K562 (cell line): Measurements from ENCODE around the gene CCNY. TPM values are rescaled to one million over a fixed set of nuclear protein-coding genes. Genes with fewer than 3 reads are reported as not detected.

Experiments
- ATAC-seq: fragments of 200-7000 bp; cut with Tn5 transposase; 3 replicates; pipeline ENCODE4 v1.9.1; 2020; ENCODE audit warnings: moderate library complexity
- BruUV-seq: library from RNA; stranded (reverse); fragments of 400-500 nt; replicated peaks from 2 replicates; lab custom pipeline; 2021; lab: Mats Ljungman, UMichigan
- CTCF ChIA-PET: fragments of 300-600 bp; formaldehyde crosslinking; extraction: SDS; loops from one replicate; lab custom pipeline; 2021; ENCODE audit warnings: low intra/inter-chr PET ratio; lab: Yijun Ruan, JAX
- POLR2A ChIA-PET: fragments of 300-600, 350-650 bp; sonication (Branson Sonifier 250); formaldehyde crosslinking; extraction: SDS; loops from one replicate; lab custom pipeline; 2021; ENCODE audit warnings: antibody characterized with exemption, inconsistent platforms; lab: Yijun Ruan, JAX
- DNase-seq, 4 experiments: peaks; one replicate each; pipeline versions ENCODE4 v3.0.0 to v3.0.0-alpha.2; 2011 to 2018; ENCODE audit warnings: low spot score in 3 of 4, mixed read lengths in 3 of 4; ENCODE audit errors: extremely low read depth in 1 of 4
- FAIRE-seq: peaks from 2 replicates; lab custom pipeline; 2011; peaks lifted over from hg19 to GRCh38; lab: Jason Lieb, UNC
- H2AFZ ChIP-seq: 2 replicates; pipeline ENCODE4 v1.6.0; 2011; ENCODE audit warnings: low read depth, low read length, control low read depth, inconsistent platforms
- H3K27ac ChIP-seq: fragments of 200-600 bp; 3 replicates; pipeline ENCODE4 v1.8.0; 2011; ENCODE audit warnings: low read depth, mild to moderate bottlenecking, control low read depth, inconsistent platforms, low read length, moderate library complexity, mixed read lengths; ENCODE audit errors: extremely low read depth
- H3K27me3 ChIP-seq, 2 experiments: fragments of 300-600 bp in 1 of 2; 2 replicates in 1 of 2; 3 replicates in 1 of 2; pipeline versions ENCODE4 v1.6.0 to v1.8.0; 2011; ENCODE audit warnings: inconsistent platforms in 2 of 2, low read length in 2 of 2, mild to moderate bottlenecking in 1 of 2, mixed read lengths in 1 of 2, moderate library complexity in 1 of 2; ENCODE audit not compliant: control insufficient read depth in 2 of 2, insufficient read depth in 2 of 2
- H3K36me3 ChIP-seq: fragments of 300-600 bp; 3 replicates; pipeline ENCODE4 v1.8.0; 2011; ENCODE audit warnings: mild to moderate bottlenecking, low read length, inconsistent platforms; ENCODE audit not compliant: control insufficient read depth, insufficient read depth
- H3K4me1 ChIP-seq, 2 experiments: fragments of 200-600 bp in 1 of 2; replicated peaks in 1 of 2; 2 replicates in 1 of 2; 3 replicates in 1 of 2; pipeline versions ENCODE4 v1.5.1 to v1.8.0; 2011; ENCODE audit warnings: inconsistent platforms in 2 of 2, low read length in 2 of 2, mild to moderate bottlenecking in 1 of 2, mixed read lengths in 1 of 2, moderate library complexity in 1 of 2; ENCODE audit not compliant: control insufficient read depth in 2 of 2, insufficient read depth in 2 of 2
- H3K4me2 ChIP-seq: 2 replicates; pipeline ENCODE4 v1.6.1; 2011; ENCODE audit warnings: low read length, control low read depth, inconsistent platforms, mixed read lengths; ENCODE audit not compliant: insufficient read depth
- H3K4me3 ChIP-seq: fragments of 200-600 bp; sonication (generic), shearing (Covaris generic); 2 replicates; pipeline ENCODE4 v1.5.1; 2016; ENCODE audit warnings: control low read depth, inconsistent platforms
- H3K79me2 ChIP-seq: fragments of 200-600 bp; 3 replicates; pipeline ENCODE4 v1.8.0; 2011; ENCODE audit warnings: low read length, inconsistent platforms; ENCODE audit not compliant: control insufficient read depth, insufficient read depth
- H3K9ac ChIP-seq, 2 experiments: 2 replicates each; pipeline versions ENCODE4 v1.6.0 to v1.6.1; 2011; ENCODE audit warnings: low read depth in 2 of 2, low read length in 2 of 2, control low read depth in 1 of 2, inconsistent platforms in 1 of 2, mild to moderate bottlenecking in 1 of 2, mixed read lengths in 1 of 2; ENCODE audit not compliant: insufficient read depth in 1 of 2
- H3K9me1 ChIP-seq: one replicate; pipeline ENCODE4 v1.6.0; 2011; ENCODE audit warnings: inconsistent platforms, mild to moderate bottlenecking, low read length, moderate library complexity; ENCODE audit not compliant: control insufficient read depth, insufficient read depth
- H3K9me3 ChIP-seq: replicated peaks from 2 replicates; pipeline ENCODE4 v1.5.1; 2011; ENCODE audit warnings: low read depth, low read length, inconsistent platforms; ENCODE audit not compliant: control insufficient read depth, insufficient read depth
- H4K20me1 ChIP-seq: replicated peaks from 2 replicates; pipeline ENCODE4 v1.6.1; 2011; ENCODE audit warnings: low read length, inconsistent platforms, mixed read lengths; ENCODE audit not compliant: control insufficient read depth, insufficient read depth
- CHCHD3 ChIP-seq: fragments of 250-450 bp; sonication (Bioruptor Pico); IDR thresholded peaks from 2 replicates; pipeline ENCODE4 v2.1.2; 2022; ENCODE audit warnings: mild to moderate bottlenecking
- CHD1 ChIP-seq: fragments of 200-600 bp; sonication (generic); IDR thresholded peaks from one replicate; pipeline ENCODE4 v1.6.1; 2012; ENCODE audit warnings: mild to moderate bottlenecking, moderate library complexity, low read length, inconsistent platforms
- COPS2 ChIP-seq: fragments of 450-650 bp; conservative IDR thresholded peaks from 2 replicates; pipeline ENCODE4 v1.6.1; 2016; ENCODE audit warnings: mild to moderate bottlenecking, moderate library complexity
- CXXC5 ChIP-seq: fragments of 250-450 bp; sonication (Bioruptor Pico); IDR thresholded peaks from 2 replicates; pipeline ENCODE4 v1.8.0; 2022; ENCODE audit warnings: inconsistent platforms, mild to moderate bottlenecking, moderate library complexity
- GATAD2A ChIP-seq: fragments of 450-650 bp; IDR thresholded peaks from 2 replicates; pipeline ENCODE4 v1.6.1; 2017
- HCFC1 ChIP-seq: IDR thresholded peaks from 2 replicates; pipeline ENCODE4 v1.6.1; 2012; ENCODE audit warnings: low read depth, low read length, improper control_type of control experiment
- IRF2 ChIP-seq: sonication (generic); formaldehyde crosslinking; IDR thresholded peaks from 2 replicates; pipeline ENCODE4 v1.8.1; 2022; ENCODE audit warnings: mild to moderate bottlenecking, missing genetic modification reagents
- NFIX ChIP-seq: fragments of 250-450 bp; sonication (Bioruptor Pico); IDR thresholded peaks from 2 replicates; pipeline ENCODE4 v1.4.0; 2020; ENCODE audit warnings: low read depth, mild to moderate bottlenecking, moderate library complexity
- PTTG1 ChIP-seq: fragments of 450-650 bp; IDR thresholded peaks from 2 replicates; pipeline ENCODE4 v1.6.1; 2016; ENCODE audit warnings: low read depth, mild to moderate bottlenecking, missing genetic modification characterization, missing compliant biosample characterization
- RBM39 ChIP-seq: fragments of 200-400 bp; formaldehyde crosslinking; optimal IDR thresholded peaks from 2 replicates; pipeline ENCODE3; 2018; ENCODE audit warnings: low read depth, low read length
- RUNX1 ChIP-seq: sonication (generic); IDR thresholded peaks from 2 replicates; pipeline ENCODE4 v1.6.1; 2016; ENCODE audit warnings: antibody characterized with exemption, low read depth
- SOX6 ChIP-seq: fragments of 450-650 bp; IDR thresholded peaks from 2 replicates; pipeline ENCODE4 v1.6.1; 2014; ENCODE audit warnings: mild to moderate bottlenecking
- TEAD4 ChIP-seq, 2 experiments: sonication (generic) in 1 of 2; formaldehyde crosslinking in 1 of 2; IDR thresholded peaks; 2 replicates each; pipeline versions ENCODE4 v1.6.1 to v1.8.0; 2012 to 2022; ENCODE audit warnings: borderline replicate concordance in 1 of 2, inconsistent platforms in 1 of 2, low read length in 1 of 2, mild to moderate bottlenecking in 1 of 2, missing genetic modification reagents in 1 of 2
- ZSCAN29 ChIP-seq: fragments of 450-650 bp; IDR thresholded peaks from 2 replicates; pipeline ENCODE4 v1.6.1; 2017
- WGBS: fragments of 100-300 bp; shearing (Covaris generic); methylation state at CpG from one replicate; pipeline ENCODE4 v1.1.6; 2016; ENCODE audit warnings: low coverage, mixed read lengths; ENCODE audit not compliant: insufficient coverage; ENCODE audit errors: missing lambda C conversion rate; 5-methylcytosine and 5-hydroxymethylcytosine counted together
- in situ Hi-C: fragments of 300-500 bp; cut with MboI; formaldehyde crosslinking; loops from 4 replicates; pipeline ENCODE4 v1.15.0; 2018; ENCODE audit warnings: inconsistent platforms, mixed read lengths
- intact Hi-C: fragments of 100-400 bp; cut with micrococcal nuclease; formaldehyde crosslinking; loops from 2 replicates; pipeline ENCODE4 v1.14.2; 2022
- polyA plus RNA-seq, 8 experiments: library from polyadenylated mRNA; depleted of rRNA in 4 of 8; stranded (reverse) in 5 of 8; unstranded in 3 of 8; fragments of >200 nt; fragmentation: Nextera tagmentation in 2 of 8; fragmentation: Illumina TruSeq in 1 of 8; extraction: Ambion mirVana in 2 of 8; extraction: Trizol in 1 of 8; gene quantifications; 2 replicates each; pipeline versions ENCODE4 v1.2.1 to v1.2.3, GENCODE V29; 2011 to 2014; ENCODE audit warnings: inconsistent platforms in 1 of 8, missing spikeins in 1 of 8
- total RNA-seq, 7 experiments: library from RNA; depleted of rRNA in 6 of 7; stranded (reverse); fragments of >200 nt in 6 of 7; fragmentation: Illumina TruSeq in 2 of 7; extraction: Trizol in 2 of 7; gene quantifications; 2 replicates each; pipeline versions ENCODE4 v1.2.1 to v1.2.3, GENCODE V29; 2011 to 2021; ENCODE audit warnings: low replicate concordance in 1 of 7
- TF ChIP-seq, protein P1 (sequence below): fragments of 450-650 bp; formaldehyde crosslinking; IDR thresholded peaks from 2 replicates; pipeline ENCODE4 v1.4.0; 2020; ENCODE audit warnings: mild to moderate bottlenecking, moderate library complexity
- TF ChIP-seq, protein P2 (sequence below): fragments of 250-450 bp; sonication (Bioruptor Pico); IDR thresholded peaks from 2 replicates; pipeline ENCODE4 v1.4.0; 2020; ENCODE audit warnings: mild to moderate bottlenecking
- TF ChIP-seq, protein P3 (sequence below), 2 experiments: fragments of 450-650 bp; IDR thresholded peaks; 2 replicates each; pipeline ENCODE4 v1.6.1; 2018; ENCODE audit warnings: mild to moderate bottlenecking in 2 of 2, low read depth in 1 of 2; ENCODE audit not compliant: partially characterized antibody in 2 of 2

The CCNY gene
- total and polyA plus RNA-seq, 9 of the 15 experiments (the other 6 are each of a cell fraction or from before 2014, with no cell fraction given), result 8.4 to 109 (median 38.6) TPM

DNA sequence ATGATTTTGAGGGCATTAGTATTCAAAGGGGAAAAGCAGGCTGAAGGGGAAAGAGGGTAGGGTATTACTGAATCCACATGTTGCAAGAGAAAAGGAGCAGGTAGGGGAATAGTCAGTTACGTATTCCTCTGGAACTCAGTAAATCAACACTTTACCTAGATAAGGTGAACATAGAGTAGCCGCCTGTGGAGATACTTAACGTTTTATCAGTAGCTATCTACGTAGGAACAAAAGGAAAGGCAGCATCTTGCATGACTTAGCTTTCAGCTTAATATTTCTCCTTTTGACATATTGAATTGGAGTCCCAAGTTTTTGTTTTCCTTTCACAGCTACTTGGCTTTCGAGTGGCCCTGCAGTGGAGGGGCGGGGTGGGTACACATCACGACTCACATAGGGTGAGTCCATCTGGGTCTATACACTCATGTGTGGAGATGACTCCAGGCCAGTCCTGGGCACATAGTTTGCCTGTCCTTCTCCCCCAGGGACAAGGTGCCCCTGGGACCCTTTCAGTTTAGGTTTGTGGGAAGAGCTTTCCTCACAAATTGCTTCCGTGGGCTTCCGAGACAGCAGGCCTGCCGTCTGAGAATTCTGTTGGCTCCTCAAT is 48.1 kb downstream of the CCNY start:
- Histone ChIP-seq H2AFZ (no peak overlapping the region), H4K20me1 (no peaks in the 10 kb centered on the region), H3K79me2 (peaks cover 99% of the 10 kb centered on the region), H3K4me2 (peak overlapping the region; percentile 56), H3K27ac (peak overlapping the region; percentile 51; the same call in 2 of the 3 replicates), H3K9ac (peak overlapping the region; percentile 10 to 45; a peak in 2 of 4 replicates), H3K27me3 (no peaks in the 10 kb centered on the region), H3K9me3 (no peaks in the 10 kb centered on the region), H3K4me1 (peaks cover 26 to 85% of the 10 kb centered on the region in 2 experiments), H3K4me3 (no peak overlapping the region), H3K9me1 (peaks cover 5% of the 10 kb centered on the region), H3K36me3 (peaks cover 6% of the 10 kb centered on the region; the same call in 1 of the 3 replicates)
- CTCF ChIA-PET, result no interaction called here
- FAIRE-seq (no peak), ATAC-seq (peak; percentile 34), DNase-seq (no peak)
- POLR2A ChIA-PET, result interaction anchor here (0.8 kb wide), 1 partner anchor 17 kb away, joined by 3 read pairs; no protein-coding TSS in a partner anchor
- in situ Hi-C loops, result no loop called here
- no TSS peak for BruUV-seq
- 37% methylated on average over 10 of the region's 10 CpGs for WGBS
- intact Hi-C loops, result no loop called here
- TF ChIP-seq, protein P1, sequence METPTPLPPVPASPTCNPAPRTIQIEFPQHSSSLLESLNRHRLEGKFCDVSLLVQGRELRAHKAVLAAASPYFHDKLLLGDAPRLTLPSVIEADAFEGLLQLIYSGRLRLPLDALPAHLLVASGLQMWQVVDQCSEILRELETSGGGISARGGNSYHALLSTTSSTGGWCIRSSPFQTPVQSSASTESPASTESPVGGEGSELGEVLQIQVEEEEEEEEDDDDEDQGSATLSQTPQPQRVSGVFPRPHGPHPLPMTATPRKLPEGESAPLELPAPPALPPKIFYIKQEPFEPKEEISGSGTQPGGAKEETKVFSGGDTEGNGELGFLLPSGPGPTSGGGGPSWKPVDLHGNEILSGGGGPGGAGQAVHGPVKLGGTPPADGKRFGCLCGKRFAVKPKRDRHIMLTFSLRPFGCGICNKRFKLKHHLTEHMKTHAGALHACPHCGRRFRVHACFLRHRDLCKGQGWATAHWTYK, result no peak
- TF ChIP-seq COPS2 (no peak), CHD1 (no peak), PTTG1 (tag) (no peak), HCFC1 (no peak), NFIX (CRISPR knock-in tag) (no peak), IRF2 (no peak), SOX6 (peak; percentile 58), ZSCAN29 (no peak), RUNX1 (no peak), TEAD4 (IDR thresholded peaks at IDR 0.05; ENCODE audit: low read length) (no peak), TEAD4 (CRISPR knock-in tag; IDR thresholded peaks at IDR 0.05; ENCODE audit: borderline replicate concordance) (no peak), CXXC5 (CRISPR knock-in tag) (peak; percentile 54), GATAD2A (no peak), CHCHD3 (no peak), RBM39 (no peak)
- TF ChIP-seq, protein P2, sequence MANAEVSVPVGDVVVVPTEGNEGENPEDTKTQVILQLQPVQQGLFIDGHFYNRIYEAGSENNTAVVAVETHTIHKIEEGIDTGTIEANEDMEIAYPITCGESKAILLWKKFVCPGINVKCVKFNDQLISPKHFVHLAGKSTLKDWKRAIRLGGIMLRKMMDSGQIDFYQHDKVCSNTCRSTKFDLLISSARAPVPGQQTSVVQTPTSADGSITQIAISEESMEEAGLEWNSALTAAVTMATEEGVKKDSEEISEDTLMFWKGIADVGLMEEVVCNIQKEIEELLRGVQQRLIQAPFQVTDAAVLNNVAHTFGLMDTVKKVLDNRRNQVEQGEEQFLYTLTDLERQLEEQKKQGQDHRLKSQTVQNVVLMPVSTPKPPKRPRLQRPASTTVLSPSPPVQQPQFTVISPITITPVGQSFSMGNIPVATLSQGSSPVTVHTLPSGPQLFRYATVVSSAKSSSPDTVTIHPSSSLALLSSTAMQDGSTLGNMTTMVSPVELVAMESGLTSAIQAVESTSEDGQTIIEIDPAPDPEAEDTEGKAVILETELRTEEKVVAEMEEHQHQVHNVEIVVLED (CRISPR knock-in tag), result no peak
- TF ChIP-seq, protein P3, sequence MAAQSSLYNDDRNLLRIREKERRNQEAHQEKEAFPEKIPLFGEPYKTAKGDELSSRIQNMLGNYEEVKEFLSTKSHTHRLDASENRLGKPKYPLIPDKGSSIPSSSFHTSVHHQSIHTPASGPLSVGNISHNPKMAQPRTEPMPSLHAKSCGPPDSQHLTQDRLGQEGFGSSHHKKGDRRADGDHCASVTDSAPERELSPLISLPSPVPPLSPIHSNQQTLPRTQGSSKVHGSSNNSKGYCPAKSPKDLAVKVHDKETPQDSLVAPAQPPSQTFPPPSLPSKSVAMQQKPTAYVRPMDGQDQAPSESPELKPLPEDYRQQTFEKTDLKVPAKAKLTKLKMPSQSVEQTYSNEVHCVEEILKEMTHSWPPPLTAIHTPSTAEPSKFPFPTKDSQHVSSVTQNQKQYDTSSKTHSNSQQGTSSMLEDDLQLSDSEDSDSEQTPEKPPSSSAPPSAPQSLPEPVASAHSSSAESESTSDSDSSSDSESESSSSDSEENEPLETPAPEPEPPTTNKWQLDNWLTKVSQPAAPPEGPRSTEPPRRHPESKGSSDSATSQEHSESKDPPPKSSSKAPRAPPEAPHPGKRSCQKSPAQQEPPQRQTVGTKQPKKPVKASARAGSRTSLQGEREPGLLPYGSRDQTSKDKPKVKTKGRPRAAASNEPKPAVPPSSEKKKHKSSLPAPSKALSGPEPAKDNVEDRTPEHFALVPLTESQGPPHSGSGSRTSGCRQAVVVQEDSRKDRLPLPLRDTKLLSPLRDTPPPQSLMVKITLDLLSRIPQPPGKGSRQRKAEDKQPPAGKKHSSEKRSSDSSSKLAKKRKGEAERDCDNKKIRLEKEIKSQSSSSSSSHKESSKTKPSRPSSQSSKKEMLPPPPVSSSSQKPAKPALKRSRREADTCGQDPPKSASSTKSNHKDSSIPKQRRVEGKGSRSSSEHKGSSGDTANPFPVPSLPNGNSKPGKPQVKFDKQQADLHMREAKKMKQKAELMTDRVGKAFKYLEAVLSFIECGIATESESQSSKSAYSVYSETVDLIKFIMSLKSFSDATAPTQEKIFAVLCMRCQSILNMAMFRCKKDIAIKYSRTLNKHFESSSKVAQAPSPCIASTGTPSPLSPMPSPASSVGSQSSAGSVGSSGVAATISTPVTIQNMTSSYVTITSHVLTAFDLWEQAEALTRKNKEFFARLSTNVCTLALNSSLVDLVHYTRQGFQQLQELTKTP (IDR thresholded peaks at IDR 0.05; ENCODE audit: low read depth in 1 of 2, partially characterized antibody in 2 of 2), result peak; percentile 35 to 42
